ENCODE measurements around the gene CXCL11.
"Not testable (repeated sequence)": the region's sequence is repeated elsewhere in the genome, so short reads cannot be mapped to it uniquely, and the experiment has no call there.

CXCL11 gene

GRCh38 chr4:76060506-76060905 lies 24.6 kb upstream of the CXCL11 start:
- DNase-seq (ENCODE audit: insufficient read length) (no peak), FAIRE-seq (no peak)
- TF ChIP-seq TAF1 (IDR thresholded peaks at IDR 0.05; ENCODE audit: borderline replicate concordance, low read depth, low read length) (no peak), POLR2AphosphoS5 (IDR thresholded peaks at IDR 0.05; ENCODE audit: low read depth, low read length) (no peak), POLR2A (IDR thresholded peaks at IDR 0.05; ENCODE audit: low read depth, low read length) (no peak)

- FAIRE-seq (no peak), DNase-seq (ENCODE audit: insufficient read length) (no peak)
These were observed 23.9 kb upstream of the CXCL11 start for GRCh38 chr4:76059750-76060149.

GRCh38 chr4:76058888-76059426 lies 23.1 kb upstream of the CXCL11 start:
- TF ChIP-seq POLR2A (IDR thresholded peaks at IDR 0.05; ENCODE audit: low read depth, low read length) (no peak), TAF1 (IDR thresholded peaks at IDR 0.05; ENCODE audit: borderline replicate concordance, low read depth, low read length) (no peak)
- peak; percentile 82 for FAIRE-seq

More at GRCh38 chr4:76059750-76060149, 23.9 kb upstream of the CXCL11 start:
- TF ChIP-seq POLR2AphosphoS5 (IDR thresholded peaks at IDR 0.05; ENCODE audit: low read depth, low read length), result no peak
- TF ChIP-seq POLR2A (IDR thresholded peaks at IDR 0.05; ENCODE audit: low read depth, low read length), result no peak
- TF ChIP-seq TAF1 (IDR thresholded peaks at IDR 0.05; ENCODE audit: borderline replicate concordance, low read depth, low read length), result no peak

GRCh38 chr4:76058302-76058701 lies 22.4 kb upstream of the CXCL11 start:
- no peak for TF ChIP-seq TAF1 (IDR thresholded peaks at IDR 0.05; ENCODE audit: borderline replicate concordance, low read depth, low read length)
- no peak for TF ChIP-seq POLR2AphosphoS5 (IDR thresholded peaks at IDR 0.05; ENCODE audit: low read depth, low read length)
- TF ChIP-seq POLR2A (IDR thresholded peaks at IDR 0.05; ENCODE audit: low read depth, low read length), result no peak
- FAIRE-seq, result peak; percentile 75
- no peak for DNase-seq (ENCODE audit: insufficient read length)

More at GRCh38 chr4:76058888-76059426, 23.1 kb upstream of the CXCL11 start:
- no peak for DNase-seq (ENCODE audit: insufficient read length)

GRCh38 chr4:76055421-76055820 lies 19.6 kb upstream of the CXCL11 start:
- TF ChIP-seq POLR2A (IDR thresholded peaks at IDR 0.05; ENCODE audit: low read depth, low read length) (no peak), POLR2AphosphoS5 (IDR thresholded peaks at IDR 0.05; ENCODE audit: low read depth, low read length) (no peak), TAF1 (IDR thresholded peaks at IDR 0.05; ENCODE audit: borderline replicate concordance, low read depth, low read length) (no peak)
- FAIRE-seq (no peak), DNase-seq (ENCODE audit: insufficient read length) (no peak)

GRCh38 chr4:76055016-76055415 lies 19.1 kb upstream of the CXCL11 start:
- no peak for TF ChIP-seq TAF1 (IDR thresholded peaks at IDR 0.05; ENCODE audit: borderline replicate concordance, low read depth, low read length)
- TF ChIP-seq POLR2AphosphoS5 (IDR thresholded peaks at IDR 0.05; ENCODE audit: low read depth, low read length), result no peak
- no peak for TF ChIP-seq POLR2A (IDR thresholded peaks at IDR 0.05; ENCODE audit: low read depth, low read length)
- FAIRE-seq (peak; percentile 90), DNase-seq (ENCODE audit: insufficient read length) (peak; percentile 29)

- peak; percentile 30 for FAIRE-seq
- TF ChIP-seq POLR2A (IDR thresholded peaks at IDR 0.05; ENCODE audit: low read depth, low read length) (no peak), TAF1 (IDR thresholded peaks at IDR 0.05; ENCODE audit: borderline replicate concordance, low read depth, low read length) (no peak), POLR2AphosphoS5 (IDR thresholded peaks at IDR 0.05; ENCODE audit: low read depth, low read length) (no peak)
- DNase-seq (ENCODE audit: insufficient read length), result no peak
These were observed 17.9 kb upstream of the CXCL11 start for GRCh38 chr4:76053730-76054129.

- DNase-seq (ENCODE audit: insufficient read length); FAIRE-seq: not testable (repeated sequence)
These were observed 14.7 kb upstream of the CXCL11 start for GRCh38 chr4:76050560-76051050.

- not testable (repeated sequence) for FAIRE-seq; DNase-seq (ENCODE audit: insufficient read length)
These were observed 14.1 kb upstream of the CXCL11 start for GRCh38 chr4:76049860-76050416.

- DNase-seq (ENCODE audit: insufficient read length); FAIRE-seq: not testable (repeated sequence)
These were observed 8.8 kb upstream of the CXCL11 start for GRCh38 chr4:76044686-76045085.

- FAIRE-seq; DNase-seq (ENCODE audit: insufficient read length): not testable (repeated sequence)
These were observed 7.4 kb upstream of the CXCL11 start for GRCh38 chr4:76043306-76043705.

- not testable (repeated sequence) for DNase-seq (ENCODE audit: insufficient read length); FAIRE-seq
These were observed 6.5 kb upstream of the CXCL11 start for GRCh38 chr4:76042241-76042998.

GRCh38 chr4:76036855-76037254 lies 985 bp upstream of the CXCL11 start:
- no peak for TF ChIP-seq POLR2A (IDR thresholded peaks at IDR 0.05; ENCODE audit: low read depth, low read length)
- TF ChIP-seq POLR2AphosphoS5 (IDR thresholded peaks at IDR 0.05; ENCODE audit: low read depth, low read length), result no peak
- no peak for TF ChIP-seq TAF1 (IDR thresholded peaks at IDR 0.05; ENCODE audit: borderline replicate concordance, low read depth, low read length)
- DNase-seq (ENCODE audit: insufficient read length) (no peak), FAIRE-seq (no peak)
